T-cell (primary cell): ENCODE data around the gene CCDC63. TPM values are rescaled to one million over a fixed set of nuclear protein-coding genes. Genes with fewer than 3 reads are reported as not detected.
A peak's percentile ranks its signal among the peaks of the same experiment; 100 is the strongest.

Source experiments
- ATAC-seq, 4 experiments: fragments of 200-7000 bp in 3 of 4; fragments of 150-1000 bp in 1 of 4; cut with Tn5 transposase; replicated peaks in 1 of 4; 1 replicate in 3 of 4; 2 replicates in 1 of 4; pipeline ENCODE4 v1.10.0; 2021; ENCODE audit warnings: moderate library complexity in 3 of 4, mild to moderate bottlenecking in 2 of 4, moderate number of reproducible peaks in 1 of 4
- CTCF ChIA-PET, 2 donors: fragments of 300-600 bp; sonication (Branson Sonifier 250); formaldehyde crosslinking; loops; one replicate each; lab custom pipeline; 2022; ENCODE audit warnings: antibody characterized with exemption in 2 of 2; lab: Charles Lee
- POLR2A ChIA-PET, 2 donors: fragments of 300-600 bp; sonication (Branson Sonifier 250); formaldehyde crosslinking; loops; one replicate each; lab custom pipeline; 2022; ENCODE audit warnings: antibody characterized with exemption in 2 of 2; lab: Charles Lee
- DNase-seq, 35 experiments: peaks; one replicate each; pipeline versions ENCODE4 v3.0.0 to v3.0.0-alpha.2; 2013 to 2023
- H3K27ac ChIP-seq: one replicate; pipeline ENCODE4 v1.5.1; 2013; ENCODE audit warnings: low read length
- H3K27me3 ChIP-seq, 2 experiments: replicated peaks in 1 of 2; 1 replicate in 1 of 2; 2 replicates in 1 of 2; pipeline versions ENCODE4 v1.6.1 to v1.7.0; 2013; ENCODE audit warnings: low read length in 1 of 2, mixed read lengths in 1 of 2; ENCODE audit not compliant: control insufficient read depth in 2 of 2, insufficient read depth in 2 of 2; ENCODE audit errors: extremely low read depth in 1 of 2
- H3K36me3 ChIP-seq, 2 donors: 1 replicate in 1 of 2; 2 replicates in 1 of 2; pipeline versions ENCODE4 v1.6.1 to v1.7.0; 2013; ENCODE audit warnings: low read length in 1 of 2; ENCODE audit not compliant: control insufficient read depth in 2 of 2, insufficient read depth in 1 of 2; ENCODE audit errors: extremely low read depth in 1 of 2
- H3K4me1 ChIP-seq, 2 experiments: 1 replicate in 1 of 2; 2 replicates in 1 of 2; pipeline versions ENCODE4 v1.6.1 to v1.7.0; 2013; ENCODE audit warnings: low read length in 2 of 2, mixed read lengths in 1 of 2; ENCODE audit not compliant: insufficient read depth in 2 of 2, control insufficient read depth in 1 of 2; ENCODE audit errors: extremely low read depth in 1 of 2
- H3K4me3 ChIP-seq, 2 donors: 1 replicate in 1 of 2; 2 replicates in 1 of 2; pipeline versions ENCODE4 v1.5.1 to v1.7.0; 2013; ENCODE audit warnings: mild to moderate bottlenecking in 2 of 2, low read length in 1 of 2, moderate library complexity in 1 of 2; ENCODE audit not compliant: control insufficient read depth in 1 of 2; ENCODE audit errors: extremely low read depth in 1 of 2
- H3K9me3 ChIP-seq: 2 replicates; pipeline ENCODE4 v1.7.0; 2013
- H3K27ac Mint-ChIP-seq, 2 donors: one replicate each; pipeline ENCODE4 v1.8.0; 2020 to 2021; ENCODE audit warnings: mild to moderate bottlenecking in 2 of 2, mixed read lengths in 2 of 2
- H3K27me3 Mint-ChIP-seq, 2 donors: one replicate each; pipeline ENCODE4 v1.8.0; 2021 to 2022; ENCODE audit warnings: mixed read lengths in 2 of 2
- H3K36me3 Mint-ChIP-seq: one replicate; pipeline ENCODE4 v1.8.0; 2021; ENCODE audit warnings: mixed read lengths
- H3K4me1 Mint-ChIP-seq, 3 donors: one replicate each; pipeline ENCODE4 v1.8.0; 2020 to 2022; ENCODE audit warnings: mixed read lengths in 3 of 3, mild to moderate bottlenecking in 1 of 3
- H3K4me3 Mint-ChIP-seq, 3 donors: one replicate each; pipeline ENCODE4 v1.8.0; 2020 to 2022; ENCODE audit warnings: mild to moderate bottlenecking in 3 of 3, mixed read lengths in 3 of 3, moderate library complexity in 3 of 3
- H3K9me3 Mint-ChIP-seq, 3 donors: one replicate each; pipeline ENCODE4 v1.8.0; 2020 to 2022; ENCODE audit warnings: mixed read lengths in 3 of 3
- WGBS: methylation state at CpG from one replicate; pipeline ENCODE4 v1.1.5; 2013; ENCODE audit warnings: missing lambda C conversion rate; ENCODE audit not compliant: insufficient coverage; 5-methylcytosine and 5-hydroxymethylcytosine counted together
- total RNA-seq, 35 experiments: library from RNA in 6 of 35; stranded (reverse) in 6 of 35; fragments of 120-200 nt in 1 of 35; gene quantifications; one replicate each; pipeline versions ENCODE4 v1.2.1 to v1.2.4 and lab custom pipeline; 2013 to 2026

CCDC63 gene
- total RNA-seq, 5 donors from 2014 or later (not counting 1 experiment from before 2014, with no cell fraction given): not detected

GRCh38 chr12:110874781-110875180 is 28.0 kb downstream of the CCDC63 start:
- H3K9me3 Mint-ChIP-seq: no peaks in the 10 kb centered on the region
- H3K4me1 ChIP-seq: no peaks in the 10 kb centered on the region
- no peaks in the 10 kb centered on the region for H3K4me1 Mint-ChIP-seq
- no peak overlapping the region for H3K27ac Mint-ChIP-seq
- H3K36me3 Mint-ChIP-seq: no peaks in the 10 kb centered on the region
- DNase-seq (no peak), ATAC-seq (no peak)
- ChIA-PET CTCF (interaction anchor here (0.5 to 0.6 kb wide), 2 partner anchors 11 to 631 kb away, joined by 3 read pairs; no protein-coding TSS in a partner anchor), POLR2A (no interaction called here)
- H3K9me3 ChIP-seq: no peaks in the 10 kb centered on the region
- H3K4me3 ChIP-seq: no peak overlapping the region
- peaks cover 14 to 15% of the 10 kb centered on the region in 2 donors for H3K27me3 Mint-ChIP-seq
- peaks cover 0 to 10% of the 10 kb centered on the region in 2 experiments for H3K27me3 ChIP-seq
- no peak overlapping the region for H3K27ac ChIP-seq
- H3K36me3 ChIP-seq: no peaks in the 10 kb centered on the region
- no peak overlapping the region for H3K4me3 Mint-ChIP-seq

- Mint-ChIP-seq H3K4me1 (no peaks in the 10 kb centered on the region), H3K4me3 (no peak overlapping the region), H3K27ac (no peak overlapping the region), H3K9me3 (no peaks in the 10 kb centered on the region), H3K36me3 (no peaks in the 10 kb centered on the region), H3K27me3 (peaks cover 5% of the 10 kb centered on the region in 2 donors)
- 44% methylated on average over 2 of the region's 2 CpGs for WGBS
- peaks cover 0 to 17% of the 10 kb centered on the region in 2 experiments for H3K27me3 ChIP-seq
- H3K27ac ChIP-seq: no peak overlapping the region
- no peaks in the 10 kb centered on the region for H3K4me1 ChIP-seq
- DNase-seq: no peak
- H3K36me3 ChIP-seq: no peaks in the 10 kb centered on the region
- H3K9me3 ChIP-seq: no peaks in the 10 kb centered on the region
- CTCF ChIA-PET: no interaction called here
- POLR2A ChIA-PET: no interaction called here
- no peak overlapping the region for H3K4me3 ChIP-seq
- no peak for ATAC-seq
Observed at GRCh38 chr12:110880651-110881050, 33.9 kb downstream of the CCDC63 start.

DNA sequence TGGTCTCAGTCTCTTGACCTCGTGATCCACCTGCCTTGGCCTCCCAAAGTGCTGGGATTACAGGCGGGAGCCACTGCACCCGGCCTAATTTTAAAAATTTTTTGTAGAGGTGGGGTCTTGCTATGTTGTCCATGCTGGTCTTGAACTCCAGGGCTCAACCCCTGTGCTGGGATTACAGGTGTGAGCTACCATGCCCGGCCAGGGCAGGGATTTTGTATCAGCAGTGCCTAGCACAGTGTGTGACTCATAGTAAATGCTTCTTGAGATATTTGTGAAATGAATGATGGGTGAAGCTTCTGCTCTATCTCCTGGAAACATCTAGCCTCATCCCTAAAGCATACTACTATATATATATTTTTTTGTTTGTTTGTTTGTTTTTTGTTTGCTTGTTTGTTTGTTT is 36.5 kb downstream of the CCDC63 start:
- POLR2A ChIA-PET: no interaction called here
- no peak overlapping the region for H3K4me3 Mint-ChIP-seq
- H3K36me3 Mint-ChIP-seq: no peaks in the 10 kb centered on the region
- Histone ChIP-seq H3K27me3 (peaks cover 0 to 10% of the 10 kb centered on the region in 2 experiments), H3K9me3 (no peaks in the 10 kb centered on the region), H3K36me3 (no peaks in the 10 kb centered on the region), H3K27ac (no peak overlapping the region), H3K4me1 (peaks cover 0 to 12% of the 10 kb centered on the region in 2 experiments), H3K4me3 (no peak overlapping the region)
- ATAC-seq: no peak
- H3K27ac Mint-ChIP-seq: no peak overlapping the region
- no peaks in the 10 kb centered on the region for H3K9me3 Mint-ChIP-seq
- H3K4me1 Mint-ChIP-seq: peaks cover 5 to 7% (median 6%) of the 10 kb centered on the region in 3 donors
- CTCF ChIA-PET: no interaction called here
- WGBS: 90% methylated on average over 2 of the region's 4 CpGs
- H3K27me3 Mint-ChIP-seq: peaks cover 3 to 5% of the 10 kb centered on the region in 2 donors
- no peak for DNase-seq

DNA sequence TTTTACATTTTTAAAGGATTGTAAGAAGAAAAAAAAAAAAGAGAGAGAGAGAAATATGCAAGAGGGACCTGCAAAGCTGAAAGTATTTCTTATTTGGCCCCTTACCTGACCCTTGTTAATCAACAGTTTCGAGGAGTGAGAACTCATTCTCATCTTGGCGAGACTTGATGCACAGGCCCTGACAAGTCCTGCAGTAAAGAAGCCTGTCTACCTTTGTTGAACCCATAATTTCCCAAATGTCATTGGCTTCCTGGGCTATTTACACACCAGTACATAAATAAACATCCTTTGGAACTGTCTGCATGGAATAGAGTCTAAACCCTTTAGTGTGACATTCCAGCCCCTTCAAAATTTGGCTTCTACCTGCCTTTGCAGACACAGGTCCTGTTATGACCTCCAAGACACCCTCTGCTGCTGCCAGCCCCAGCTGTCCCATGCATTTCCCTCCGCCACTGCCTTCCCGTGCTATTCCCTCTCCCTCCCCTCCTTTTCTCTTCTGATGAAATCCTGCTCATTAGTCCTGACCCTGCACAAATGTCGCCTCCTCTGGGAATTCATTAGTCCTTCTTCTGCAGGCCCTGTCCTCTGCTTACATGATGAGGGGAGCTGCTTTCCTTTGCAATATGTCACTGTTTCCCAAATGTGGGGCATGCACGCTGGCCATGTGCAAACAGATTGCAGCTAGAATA is 38.5 kb downstream of the CCDC63 start:
- Mint-ChIP-seq H3K4me1 (peaks cover 5 to 8% (median 6%) of the 10 kb centered on the region in 3 donors), H3K36me3 (no peaks in the 10 kb centered on the region), H3K4me3 (no peak overlapping the region), H3K9me3 (no peaks in the 10 kb centered on the region), H3K27me3 (no peaks in the 10 kb centered on the region), H3K27ac (no peak overlapping the region)
- ChIA-PET CTCF (no interaction called here), POLR2A (interaction anchor here in 1 of 2 donors (0.6 kb wide), 1 partner anchor 1314 kb away, joined by 5 read pairs; no protein-coding TSS in a partner anchor)
- H3K9me3 ChIP-seq: no peaks in the 10 kb centered on the region
- no peak overlapping the region for H3K27ac ChIP-seq
- no peaks in the 10 kb centered on the region for H3K36me3 ChIP-seq
- 82% methylated on average over 2 of the region's 6 CpGs for WGBS
- peaks cover 0 to 5% of the 10 kb centered on the region in 2 experiments for H3K27me3 ChIP-seq
- ATAC-seq (no peak), DNase-seq (no peak)
- H3K4me3 ChIP-seq: no peak overlapping the region
- peaks cover 0 to 13% of the 10 kb centered on the region in 2 experiments for H3K4me1 ChIP-seq

DNA sequence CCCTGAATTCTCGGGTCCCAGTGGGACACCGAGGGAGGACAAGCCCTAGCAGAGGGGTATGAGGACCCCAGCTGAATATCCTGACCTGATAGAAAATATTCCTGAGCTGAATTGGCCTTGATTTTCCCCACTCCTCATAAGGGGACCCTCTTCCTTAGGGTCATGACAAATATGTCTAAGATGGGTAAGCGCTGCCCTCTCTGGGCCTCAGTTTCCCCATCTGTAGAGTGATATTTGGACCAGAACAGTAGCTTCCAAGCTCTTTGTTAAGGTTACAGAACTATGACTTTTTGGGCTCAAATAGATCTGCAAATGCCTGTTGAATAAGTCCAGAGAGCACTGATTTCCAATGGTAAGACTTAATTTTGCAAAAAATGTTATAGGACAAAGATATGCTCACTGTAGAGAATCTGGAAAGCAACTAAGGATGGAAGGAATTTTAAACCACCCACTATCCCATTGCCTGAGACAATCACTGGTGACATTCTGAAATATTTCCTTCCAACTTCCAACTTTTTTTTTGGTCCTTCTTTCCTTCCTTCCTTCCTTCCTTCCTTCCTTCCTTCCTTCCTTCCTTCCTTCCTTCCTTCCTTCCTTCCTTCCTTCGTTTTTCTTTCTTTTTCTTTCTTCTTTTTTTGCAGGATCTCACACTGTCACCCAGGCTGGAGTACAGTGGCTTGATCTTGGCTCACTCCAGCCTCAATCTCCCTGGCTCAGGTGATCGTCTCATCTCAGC is 41.6 kb downstream of the CCDC63 start:
- 100% methylated on average over 1 of the region's 5 CpGs for WGBS
- Histone ChIP-seq H3K27ac (no peak overlapping the region), H3K4me1 (peaks cover 0 to 13% of the 10 kb centered on the region in 2 experiments), H3K9me3 (no peaks in the 10 kb centered on the region), H3K4me3 (peak overlapping the region in 1 of 2 donors; percentile 47), H3K36me3 (no peaks in the 10 kb centered on the region), H3K27me3 (peaks cover 0 to 15% of the 10 kb centered on the region in 2 experiments)
- Mint-ChIP-seq H3K27me3 (peaks cover 0 to 3% of the 10 kb centered on the region in 2 donors), H3K4me1 (peaks cover 5 to 8% (median 6%) of the 10 kb centered on the region in 3 donors), H3K4me3 (peak overlapping the region; percentile 14 to 89 (median 85)), H3K9me3 (no peaks in the 10 kb centered on the region), H3K27ac (no peak overlapping the region), H3K36me3 (no peaks in the 10 kb centered on the region)
- POLR2A ChIA-PET: no interaction called here
- DNase-seq (no peak), ATAC-seq (peak in 3 of 4 experiments; percentile 8 to 39 (median 25))
- CTCF ChIA-PET: interaction anchor here (0.5 to 1.7 kb wide), 10 partner anchors 9 to 788 kb away, joined by 3 to 14 read pairs (median 4); partner anchors contain the start of gene ARPC3 (in 1 of the 2)

GRCh38 chr12:110889361-110889760 is 42.6 kb downstream of the CCDC63 start:
- Mint-ChIP-seq H3K4me3 (no peak overlapping the region), H3K4me1 (peaks cover 8 to 10% (median 9%) of the 10 kb centered on the region in 3 donors), H3K36me3 (no peaks in the 10 kb centered on the region), H3K9me3 (no peaks in the 10 kb centered on the region), H3K27ac (no peak overlapping the region), H3K27me3 (peaks cover 0 to 6% of the 10 kb centered on the region in 2 donors)
- Histone ChIP-seq H3K36me3 (no peaks in the 10 kb centered on the region), H3K4me3 (no peak overlapping the region), H3K4me1 (peaks cover 0 to 14% of the 10 kb centered on the region in 2 experiments), H3K27ac (no peak overlapping the region), H3K27me3 (peaks cover 0 to 19% of the 10 kb centered on the region in 2 experiments), H3K9me3 (no peaks in the 10 kb centered on the region)
- ATAC-seq (no peak), DNase-seq (no peak)
- ChIA-PET CTCF (interaction anchor here in 1 of 2 donors (0.7 kb wide), 1 partner anchor 373 kb away, joined by 3 read pairs; no protein-coding TSS in a partner anchor), POLR2A (no interaction called here)
- WGBS: 88% methylated on average over 9 of the region's 12 CpGs
